ENCODE measurements around the gene BAIAP2.

DNA sequence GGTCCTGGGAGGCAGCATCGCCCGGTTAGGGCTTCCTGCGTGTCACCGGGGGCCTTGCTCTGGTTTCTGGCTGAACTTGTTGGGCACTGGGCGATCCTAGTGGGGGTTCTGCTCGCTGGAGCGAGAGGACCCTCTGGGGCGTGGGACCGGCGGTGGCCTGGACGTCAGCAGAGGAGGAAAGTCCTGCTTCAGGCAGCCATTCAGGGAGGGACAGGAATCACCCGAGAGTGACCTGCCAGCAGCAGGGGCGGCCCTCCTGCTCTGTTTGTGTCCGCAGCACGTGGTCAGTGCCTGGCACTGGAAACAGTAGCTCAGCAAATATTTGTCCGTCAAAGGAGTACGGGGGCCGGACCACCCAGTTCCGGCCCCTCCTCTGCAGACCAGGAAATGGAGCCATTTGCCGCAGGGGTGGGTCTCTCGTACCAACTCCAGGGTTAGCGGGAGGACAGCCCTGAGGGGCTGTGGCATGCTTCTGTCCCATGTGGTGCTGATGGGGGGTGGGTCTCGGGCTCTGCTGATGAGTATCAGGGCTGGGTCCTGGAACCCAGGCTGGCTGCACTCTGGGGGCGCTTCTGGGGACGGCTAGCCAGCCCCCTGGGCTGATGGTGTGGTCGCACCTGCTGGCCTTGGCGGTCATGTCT lies 48.3 kb downstream of the BAIAP2 start:
- TF ChIP-seq CHD2 (IDR thresholded peaks at IDR 0.05; ENCODE audit: low read length, partially characterized antibody) (no peak), POLR2A (IDR thresholded peaks at IDR 0.05; ENCODE audit: low read length) (no peak), POLR2AphosphoS2 (conservative IDR thresholded peaks at IDR 0.05; ENCODE audit: low read length) (no peak), EHMT2 (IDR thresholded peaks at IDR 0.05; ENCODE audit: low read depth) (no peak), FOSB (CRISPR knock-in tag; IDR thresholded peaks at IDR 0.05) (no peak), USF2 (IDR thresholded peaks at IDR 0.05) (no peak), RAD21 (conservative IDR thresholded peaks at IDR 0.05 in 1 of 2, IDR thresholded peaks at IDR 0.05 in 1 of 2) (no peak), REST (IDR thresholded peaks at IDR 0.05) (no peak)
- TF ChIP-seq, protein P1, sequence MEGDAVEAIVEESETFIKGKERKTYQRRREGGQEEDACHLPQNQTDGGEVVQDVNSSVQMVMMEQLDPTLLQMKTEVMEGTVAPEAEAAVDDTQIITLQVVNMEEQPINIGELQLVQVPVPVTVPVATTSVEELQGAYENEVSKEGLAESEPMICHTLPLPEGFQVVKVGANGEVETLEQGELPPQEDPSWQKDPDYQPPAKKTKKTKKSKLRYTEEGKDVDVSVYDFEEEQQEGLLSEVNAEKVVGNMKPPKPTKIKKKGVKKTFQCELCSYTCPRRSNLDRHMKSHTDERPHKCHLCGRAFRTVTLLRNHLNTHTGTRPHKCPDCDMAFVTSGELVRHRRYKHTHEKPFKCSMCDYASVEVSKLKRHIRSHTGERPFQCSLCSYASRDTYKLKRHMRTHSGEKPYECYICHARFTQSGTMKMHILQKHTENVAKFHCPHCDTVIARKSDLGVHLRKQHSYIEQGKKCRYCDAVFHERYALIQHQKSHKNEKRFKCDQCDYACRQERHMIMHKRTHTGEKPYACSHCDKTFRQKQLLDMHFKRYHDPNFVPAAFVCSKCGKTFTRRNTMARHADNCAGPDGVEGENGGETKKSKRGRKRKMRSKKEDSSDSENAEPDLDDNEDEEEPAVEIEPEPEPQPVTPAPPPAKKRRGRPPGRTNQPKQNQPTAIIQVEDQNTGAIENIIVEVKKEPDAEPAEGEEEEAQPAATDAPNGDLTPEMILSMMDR (IDR thresholded peaks at IDR 0.05): no peak

Measured in A549 (cell line).